Ovary (tissue), 9 donors: ENCODE results near the gene PXT1. TPM values are rescaled to one million over a fixed set of nuclear protein-coding genes. Genes with fewer than 3 reads are reported as not detected.

ENCODE experiments used
- DNase-seq, 5 donors: peaks; one replicate each; pipeline ENCODE4 v3.0.0-alpha.2; 2019 to 2020
- H3K27ac ChIP-seq, 2 donors: fragments of 200-600 bp; one replicate each; pipeline versions ENCODE4 v1.5.1 to v1.8.0; 2019 to 2022
- H3K27me3 ChIP-seq: fragments of 200-600 bp; one replicate; pipeline ENCODE4 v1.8.0; 2022
- H3K36me3 ChIP-seq: fragments of 200-600 bp; sonication (generic); one replicate; pipeline ENCODE4 v1.5.1; 2019
- H3K4me1 ChIP-seq: one replicate; pipeline ENCODE4 v1.8.1; 2013; ENCODE audit warnings: mild to moderate bottlenecking, moderate library complexity; ENCODE audit not compliant: insufficient read depth
- H3K4me3 ChIP-seq: fragments of 200-600 bp; sonication (generic); one replicate; pipeline ENCODE4 v1.5.1; 2017
- H3K9me3 ChIP-seq, 2 donors: fragments of 200-600 bp in 1 of 2; sonication (generic) in 1 of 2; one replicate each; pipeline versions ENCODE4 v1.5.1 to v1.8.1; 2013 to 2019; ENCODE audit warnings: mild to moderate bottlenecking in 1 of 2, moderate library complexity in 1 of 2
- CTCF ChIP-seq, 3 donors: fragments of 450-650 bp in 2 of 3; fragments of 200-600 bp in 1 of 3; IDR thresholded peaks; one replicate each; pipeline versions ENCODE4 v1.5.1 to v1.8.0; 2016 to 2022; ENCODE audit warnings: antibody characterized with exemption in 3 of 3, mild to moderate bottlenecking in 1 of 3
- EP300 ChIP-seq: sonication (generic); formaldehyde crosslinking; IDR thresholded peaks from one replicate; pipeline ENCODE4 v1.6.1; 2017; ENCODE audit warnings: antibody characterized with exemption
- POLR2A ChIP-seq: fragments of 450-650 bp; IDR thresholded peaks from one replicate; pipeline ENCODE4 v1.6.1; 2017; ENCODE audit warnings: antibody characterized with exemption, mild to moderate bottlenecking, moderate library complexity
- WGBS, 3 donors: extraction: QIAGEN DNeasy Blood & Tissue Kit in 1 of 3; methylation state at CpG; one replicate each; pipeline versions ENCODE4 v1.1.5 to v1.1.7; 2013 to 2017; 5-methylcytosine and 5-hydroxymethylcytosine counted together
- intact Hi-C, 4 donors: fragments of 100-400 bp; cut with DNase I; formaldehyde crosslinking; loops; one replicate each; pipeline versions ENCODE4 v1.11.0 to v1.15.1; 2022 to 2023
- polyA plus RNA-seq, 2 donors: library from polyadenylated mRNA; stranded (reverse); fragments of 200-250 nt in 1 of 2; fragments of 350-450 nt in 1 of 2; fragmentation: Illumina TruSeq in 1 of 2; extraction: RNeasy Lipid Tissue Mini Kit (QIAGEN cat#74804) in 1 of 2; gene quantifications; one replicate each; pipeline ENCODE4 v1.2.3, GENCODE V29; 2013 to 2014
- total RNA-seq, 7 donors: library from RNA; depleted of rRNA in 2 of 7; stranded (reverse); fragments of >200 nt in 2 of 7; fragmentation: NEBNext Ultra II Directional in 3 of 7; extraction: Animal tissue kit (Norgen Biotek cat#: 25700) in 3 of 7; gene quantifications; one replicate each; pipeline versions ENCODE4 v1.1.0 to v1.2.4, GENCODE V29; 2016 to 2023
- donor health status: DM: no; HTN: no; CAD: no; lungs with moderate emphysema.
- donor health status: DM: no; HTN: no; CAD: no.
- donor health status: Bipolar disorder and iron deficiency.
- donor health status: DM: yes; HTN: yes; CAD: no.
- donor health status: DM: no; HTN: no; CAD: no.
- donor health status: DM: yes; HTN: yes; CAD: no.

The PXT1 gene
- total and polyA plus RNA-seq, 9 donors, result not detected

- Histone ChIP-seq H3K36me3 (no peaks in the 10 kb centered on the region), H3K27ac (no peak overlapping the region), H3K27me3 (no peaks in the 10 kb centered on the region), H3K4me3 (no peak overlapping the region), H3K9me3 (no peaks in the 10 kb centered on the region), H3K4me1 (peaks cover 6% of the 10 kb centered on the region)
- 92 to 96% (median 95%) methylated on average over 8 of the region's 8 CpGs for WGBS, 3 donors
- intact Hi-C loops, result no loop called here
- no peak for DNase-seq
- TF ChIP-seq CTCF (IDR thresholded peaks at IDR 0.05) (no peak), EP300 (no peak), POLR2A (no peak)
These were observed 66.5 kb downstream of the PXT1 start for GRCh38 chr6:36376183-36376582.

GRCh38 chr6:36375644-36376155, 67.0 kb downstream of the PXT1 start:
- WGBS, 3 donors, result 94 to 98% (median 97%) methylated on average over 20 of the region's 20 CpGs
- no peak for DNase-seq
- TF ChIP-seq CTCF (IDR thresholded peaks at IDR 0.05) (no peak), POLR2A (no peak), EP300 (no peak)
- H3K4me3 ChIP-seq, result no peak overlapping the region
- intact Hi-C loops, result no loop called here
- H3K27me3 ChIP-seq, result no peaks in the 10 kb centered on the region
- no peaks in the 10 kb centered on the region for H3K36me3 ChIP-seq
- peaks cover 6% of the 10 kb centered on the region for H3K4me1 ChIP-seq
- no peaks in the 10 kb centered on the region for H3K9me3 ChIP-seq
- H3K27ac ChIP-seq, result no peak overlapping the region

GRCh38 chr6:36374972-36375371, 67.7 kb downstream of the PXT1 start:
- no peak for TF ChIP-seq POLR2A
- no peak for TF ChIP-seq EP300
- TF ChIP-seq CTCF (IDR thresholded peaks at IDR 0.05), result no peak
- intact Hi-C loops, result no loop called here
- no peak for DNase-seq
- Histone ChIP-seq H3K4me3 (no peak overlapping the region), H3K27me3 (no peaks in the 10 kb centered on the region), H3K4me1 (peaks cover 6% of the 10 kb centered on the region), H3K36me3 (no peaks in the 10 kb centered on the region), H3K9me3 (no peaks in the 10 kb centered on the region), H3K27ac (peak overlapping the region in 1 of 2 donors; percentile 38)
- 50 to 60% (median 59%) methylated on average over 8 of the region's 8 CpGs for WGBS, 3 donors

GRCh38 chr6:36374194-36374593, 68.5 kb downstream of the PXT1 start:
- H3K9me3 ChIP-seq, result no peaks in the 10 kb centered on the region
- peaks cover 6% of the 10 kb centered on the region for H3K4me1 ChIP-seq
- 91 to 100% (median 99%) methylated on average over 4 of the region's 4 CpGs for WGBS, 3 donors
- H3K27me3 ChIP-seq, result no peaks in the 10 kb centered on the region
- H3K27ac ChIP-seq, result no peak overlapping the region
- H3K36me3 ChIP-seq, result no peaks in the 10 kb centered on the region
- peak in 1 of 5 donors; percentile 28 for DNase-seq
- intact Hi-C loops, result no loop called here
- H3K4me3 ChIP-seq, result no peak overlapping the region
- no peak for TF ChIP-seq CTCF (IDR thresholded peaks at IDR 0.05)
- TF ChIP-seq EP300, result no peak
- TF ChIP-seq POLR2A, result no peak
